Inflammatory macrophage treated with lipopolysaccharide for 1 hour (primary cell): ENCODE measurements around the gene NR6A1.
A peak's percentile ranks its signal among the peaks of the same experiment; 100 is the strongest.

Experiments
- DNase-seq, 2 donors: peaks; one replicate each; pipeline ENCODE4 v3.0.0-alpha.2; 2020 to 2022

The NR6A1 gene

DNA sequence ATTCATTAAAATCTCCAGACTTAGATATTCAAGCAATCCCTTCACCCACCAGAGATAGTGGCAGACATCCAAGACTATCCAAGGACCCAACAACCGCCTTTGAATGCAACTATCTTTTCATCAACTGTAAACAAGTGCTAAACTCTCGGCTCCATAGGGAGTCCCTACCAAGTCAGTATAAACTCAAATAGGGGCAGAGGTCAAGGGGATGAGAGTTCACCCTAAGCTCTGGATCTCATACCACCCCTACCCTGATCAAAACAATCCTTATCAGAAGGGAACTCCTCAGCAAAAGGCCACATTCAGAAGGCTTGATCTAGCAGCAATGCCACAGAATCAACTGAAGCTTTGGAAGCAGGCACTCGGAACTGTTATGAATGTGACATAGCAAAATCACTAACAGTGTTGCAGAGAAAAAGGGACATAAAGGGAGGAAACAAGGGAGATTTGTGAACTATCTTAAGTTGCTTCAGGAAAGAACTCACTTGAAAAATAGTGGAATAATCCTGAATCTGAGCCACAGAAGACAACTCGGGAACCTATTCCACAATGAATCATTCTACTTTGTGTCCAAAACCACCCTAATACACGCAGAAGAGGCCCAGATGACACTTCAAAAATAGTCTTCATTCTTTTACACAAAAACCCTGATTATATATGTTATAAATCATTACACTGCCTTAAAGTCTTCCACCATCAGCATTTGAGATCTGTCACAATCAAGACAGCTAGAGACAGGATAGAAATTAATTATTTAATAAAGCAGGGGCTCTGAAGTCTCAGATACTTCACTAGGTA, 49.8 kb downstream of the NR6A1 start:
- no peak for DNase-seq

GRCh38 chr9:124720429-124721108, 50.5 kb downstream of the NR6A1 start:
- no peak for DNase-seq

DNA sequence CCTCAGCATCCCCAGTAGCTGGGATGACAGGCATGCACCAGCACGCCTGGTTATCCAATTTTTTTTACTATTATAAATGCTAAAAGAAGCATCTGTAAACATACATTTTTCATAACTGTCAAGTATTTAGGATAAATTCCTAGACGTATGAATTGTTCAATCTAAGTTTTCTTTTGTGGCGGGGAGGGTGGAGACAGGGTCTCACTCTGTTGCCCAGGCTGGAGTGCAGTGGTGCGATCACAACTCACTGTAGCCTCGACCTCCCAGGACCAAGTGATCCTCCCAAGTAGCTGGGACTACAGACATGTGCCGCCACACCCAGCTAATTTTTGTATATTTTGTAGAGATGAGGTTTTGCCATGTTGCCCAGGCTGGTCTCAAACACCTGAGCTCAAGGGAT, 52.2 kb downstream of the NR6A1 start:
- DNase-seq, result no peak

DNA sequence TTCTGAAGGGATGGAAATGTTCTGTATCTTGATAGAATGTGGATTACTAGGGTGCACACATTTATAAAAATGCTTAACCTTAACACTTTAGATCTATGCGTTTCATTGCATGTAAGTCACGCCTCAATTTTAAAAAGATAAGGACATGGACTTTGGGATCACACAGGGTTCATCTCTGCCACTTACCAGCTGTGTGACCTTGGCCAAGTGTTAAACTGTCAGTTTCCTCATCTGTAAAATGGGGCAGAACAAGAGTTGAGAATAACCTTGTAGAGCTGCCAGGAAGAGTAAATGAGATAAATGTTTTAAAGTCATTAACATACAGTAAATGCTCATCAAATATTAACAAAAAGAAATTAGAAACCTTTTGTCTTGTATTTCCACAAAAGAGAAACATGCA, 53.5 kb downstream of the NR6A1 start:
- no peak for DNase-seq

- no peak for DNase-seq
Observed at GRCh38 chr9:124716808-124717207, 54.3 kb downstream of the NR6A1 start.

DNA sequence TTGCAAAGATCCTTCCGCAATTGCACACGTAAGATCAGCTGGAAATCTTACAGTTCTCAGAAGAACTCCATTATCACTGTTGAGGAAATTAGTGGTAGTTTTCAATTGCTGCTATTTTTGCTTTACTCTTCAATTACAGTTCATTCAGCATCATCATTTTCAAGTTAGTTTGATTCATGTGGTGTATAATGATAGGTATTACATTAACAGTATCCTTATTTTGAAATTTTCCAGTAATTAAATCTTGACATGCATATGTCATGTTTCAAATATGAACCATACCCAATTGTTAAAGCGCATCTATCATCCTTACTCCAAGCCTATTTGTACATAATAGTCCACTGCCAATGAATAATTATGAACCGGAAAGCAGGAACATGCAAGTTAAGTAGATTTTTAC, 60.3 kb downstream of the NR6A1 start:
- DNase-seq, result no peak

DNA sequence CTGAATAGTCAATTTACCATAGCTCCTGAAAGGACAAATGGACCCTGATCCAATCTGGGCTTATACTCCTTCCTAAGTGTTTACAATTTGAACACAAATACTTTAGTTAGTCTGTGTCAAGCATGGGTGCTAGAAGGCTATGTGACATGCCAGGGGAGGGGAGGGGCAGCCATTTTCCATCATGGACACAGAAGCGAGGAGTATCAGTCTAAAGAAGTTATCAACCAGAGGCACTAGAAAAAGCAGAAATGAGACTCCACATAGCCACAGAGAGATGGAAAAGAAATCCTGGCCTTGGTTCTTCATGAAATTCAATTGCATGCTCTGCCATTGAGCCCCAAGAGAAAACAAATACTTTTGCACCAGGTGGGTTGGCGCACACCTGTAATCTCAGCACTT, 61.8 kb downstream of the NR6A1 start:
- no peak for DNase-seq

GRCh38 chr9:124708633-124709291, 62.3 kb downstream of the NR6A1 start:
- DNase-seq, result no peak

GRCh38 chr9:124708074-124708473, 63.0 kb downstream of the NR6A1 start:
- DNase-seq, result no peak

DNA sequence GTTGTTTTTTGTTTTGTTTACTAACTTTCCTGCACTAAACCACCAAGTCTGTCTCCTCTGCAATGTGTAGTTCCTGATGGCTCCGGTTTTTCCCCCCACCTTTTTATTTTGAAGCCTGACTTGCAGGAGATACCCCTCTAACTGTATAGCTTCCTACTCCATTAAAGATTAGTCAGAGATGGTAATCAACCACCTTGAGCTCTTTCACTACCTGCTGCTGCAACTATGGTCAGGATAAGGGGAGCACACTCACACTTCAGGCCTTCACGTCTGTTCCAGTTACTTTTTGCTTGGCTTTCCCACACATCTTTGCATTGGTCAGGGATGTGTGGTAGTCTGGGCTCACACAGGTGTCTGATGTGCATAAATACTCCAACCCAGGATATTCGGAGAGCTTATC, 63.4 kb downstream of the NR6A1 start:
- DNase-seq, result no peak

GRCh38 chr9:124706685-124707084, 64.4 kb downstream of the NR6A1 start:
- no peak for DNase-seq

GRCh38 chr9:124699575-124699974, 71.5 kb downstream of the NR6A1 start:
- no peak for DNase-seq

DNA sequence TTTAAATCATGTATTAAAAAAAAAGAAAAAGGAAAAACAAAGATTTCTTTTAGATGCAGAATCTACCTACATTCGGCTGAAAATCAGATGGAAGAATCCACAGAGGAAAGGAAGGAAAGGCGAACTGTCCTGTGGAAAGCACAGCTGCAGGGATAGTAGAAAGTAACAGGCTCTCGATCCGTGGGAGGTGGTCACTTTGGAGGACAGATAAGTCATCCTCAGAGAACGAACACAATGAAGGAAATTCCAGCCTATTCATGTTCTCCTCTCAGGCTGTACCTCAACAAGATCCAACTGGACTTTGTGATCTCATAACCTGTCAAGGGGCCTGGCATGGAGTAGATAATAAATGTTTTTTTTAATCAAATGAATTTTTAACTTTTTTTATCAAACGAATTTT, 72.8 kb downstream of the NR6A1 start:
- peak in 1 of 2 donors; percentile 11 for DNase-seq

- no peak for DNase-seq
Observed at GRCh38 chr9:124697326-124698200, 73.5 kb downstream of the NR6A1 start.

DNA sequence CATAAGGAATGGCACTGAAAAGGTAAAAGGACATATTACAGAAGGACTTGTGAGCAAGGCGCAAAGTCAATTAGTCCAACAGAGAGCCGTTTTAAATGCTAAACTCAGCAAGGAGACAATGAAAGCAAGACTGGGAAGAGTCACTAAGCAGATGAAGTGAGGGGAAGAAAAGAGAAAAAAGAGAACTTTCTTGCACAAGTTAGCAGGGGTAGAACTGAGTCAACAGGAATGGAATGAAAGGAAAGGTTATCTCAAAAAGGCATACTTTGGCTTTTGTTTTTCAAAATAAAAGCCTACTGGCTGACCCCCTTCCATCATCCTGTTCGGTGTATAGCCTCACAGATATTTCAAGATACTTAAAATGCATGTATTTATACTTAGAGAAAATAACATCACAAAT, 75.0 kb downstream of the NR6A1 start:
- DNase-seq, result no peak

DNA sequence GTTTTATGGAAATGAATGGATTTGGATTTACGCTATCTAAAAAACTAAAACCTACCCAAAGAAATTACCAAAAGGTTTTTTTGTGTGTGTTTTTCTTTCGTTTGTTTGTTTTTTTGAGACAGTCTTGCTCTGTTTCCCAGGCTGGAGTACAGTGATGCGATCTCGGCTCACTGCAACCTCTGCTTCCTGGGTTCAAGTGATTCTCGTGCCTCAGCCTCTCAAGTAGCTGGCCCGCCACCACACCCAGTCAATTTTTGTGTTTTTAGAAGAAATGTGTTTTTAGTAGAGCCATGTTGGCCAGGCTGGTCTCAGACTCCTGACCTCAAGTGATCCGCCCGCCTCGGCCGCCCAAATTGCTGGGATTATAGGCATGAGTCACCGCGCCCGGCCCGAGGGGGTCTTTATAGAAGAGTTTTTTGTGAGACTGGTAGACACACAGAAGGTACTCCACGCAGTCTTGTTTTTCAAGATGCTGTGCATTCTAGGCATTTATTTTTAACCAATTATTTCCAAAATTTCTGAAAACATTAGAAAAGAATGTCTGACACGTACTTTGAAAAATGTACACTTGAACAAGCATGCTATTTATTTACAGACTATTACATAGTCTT, 75.7 kb downstream of the NR6A1 start:
- DNase-seq, result no peak

GRCh38 chr9:124694414-124695279, 76.5 kb downstream of the NR6A1 start:
- DNase-seq, result no peak

DNA sequence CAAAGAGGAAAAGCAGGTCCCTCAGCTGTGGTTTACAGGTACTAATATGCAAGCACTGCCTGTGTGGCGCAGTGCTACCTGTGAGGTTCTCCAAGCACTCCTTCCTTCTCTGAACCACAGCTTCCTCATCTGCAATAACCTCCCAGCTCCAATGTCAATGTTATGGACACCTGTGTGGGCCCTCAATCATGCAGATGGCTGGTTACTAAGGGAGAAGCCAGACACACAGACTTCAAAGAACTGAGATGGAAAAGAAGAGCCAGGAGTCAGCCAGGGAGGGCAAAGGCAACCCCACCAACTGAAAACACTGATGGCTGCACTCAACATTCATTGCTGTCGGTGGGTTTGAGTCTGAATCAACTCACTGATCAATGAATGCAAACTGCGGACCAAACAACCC, 77.7 kb downstream of the NR6A1 start:
- DNase-seq, result no peak

DNA sequence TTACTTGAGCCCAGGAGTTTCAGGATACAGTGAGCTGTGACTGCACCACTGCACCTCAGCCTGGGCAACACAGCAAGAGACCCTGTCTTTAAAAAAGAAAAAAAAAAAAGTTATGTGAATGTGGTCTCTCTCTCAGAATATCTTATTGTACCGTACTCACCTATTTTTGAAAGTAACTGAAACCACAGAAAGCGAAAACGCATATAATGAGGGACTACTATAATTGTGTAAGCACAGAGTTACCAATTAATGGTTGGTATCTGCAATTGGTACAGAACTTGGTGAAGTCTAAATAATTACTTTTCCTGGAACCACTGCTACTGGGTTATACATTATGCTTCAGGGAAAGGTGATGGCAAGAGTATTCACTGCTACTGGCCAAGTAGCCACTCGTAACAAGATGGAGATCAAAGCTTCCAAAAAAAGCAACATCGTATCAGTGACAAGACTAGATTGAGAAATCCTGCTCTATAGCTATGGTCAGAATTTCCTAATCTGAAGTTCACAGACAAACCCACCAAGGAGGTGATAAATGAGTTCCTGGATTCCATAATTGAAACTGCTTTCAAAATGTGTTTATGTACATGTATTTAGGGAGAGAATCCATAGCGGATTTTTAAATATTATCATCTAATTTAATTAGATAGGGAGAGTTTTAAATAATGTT, 82.7 kb downstream of the NR6A1 start:
- DNase-seq, result no peak

DNA sequence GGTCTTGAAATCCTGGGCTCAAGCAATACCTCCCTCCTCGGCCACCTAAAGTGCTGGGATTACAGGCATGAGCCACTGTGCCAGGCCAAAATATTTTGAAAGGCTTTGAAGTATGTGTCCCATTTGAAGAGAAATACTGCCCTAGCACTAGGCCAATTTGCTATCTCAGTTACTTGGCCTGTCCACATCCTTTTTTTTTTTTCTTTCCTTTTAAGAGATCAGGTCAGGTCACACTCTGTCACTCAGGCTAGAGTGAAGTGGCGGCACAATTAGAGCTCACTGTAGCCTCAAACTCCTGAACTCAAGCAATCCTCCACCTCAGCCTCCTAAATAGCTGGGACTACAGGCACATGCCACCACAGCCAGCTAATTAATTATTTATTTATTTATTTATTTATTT, 84.2 kb downstream of the NR6A1 start:
- no peak for DNase-seq

- no peak for DNase-seq
Observed at GRCh38 chr9:124685217-124685616, 85.9 kb downstream of the NR6A1 start.
